Endothelial cell of umbilical vein (primary cell): Measurements from ENCODE around the gene LRRC8D. TPM values are rescaled to one million over a fixed set of nuclear protein-coding genes. Genes with fewer than 3 reads are reported as not detected.

ENCODE experiments used
- BruUV-seq: library from RNA; stranded (reverse); fragments of 400-500 nt; replicated peaks from 2 replicates; lab custom pipeline; 2021; lab: Mats Ljungman, UMichigan
- CTCF ChIA-PET: fragments of 300-600, 350-600 bp; sonication (Branson Sonifier 250); formaldehyde crosslinking; loops from one replicate; lab custom pipeline; 2021; ENCODE audit warnings: antibody characterized with exemption, inconsistent platforms; lab: Charles Lee
- POLR2A ChIA-PET: fragments of 300-600, 350-600 bp; sonication (Branson Sonifier 250); formaldehyde crosslinking; loops from one replicate; lab custom pipeline; 2021; ENCODE audit warnings: antibody characterized with exemption, inconsistent platforms; lab: Charles Lee
- DNase-seq: peaks from one replicate; pipeline ENCODE4 v3.0.0-alpha.2; 2011; ENCODE audit warnings: low read depth, low spot score
- FAIRE-seq: peaks from 2 replicates; lab custom pipeline; 2011; peaks lifted over from hg19 to GRCh38; lab: Jason Lieb, UNC
- H2AFZ ChIP-seq: 2 replicates; pipeline ENCODE4 v1.6.0; 2012; ENCODE audit warnings: low read depth, low read length, control low read depth, inconsistent platforms
- H3K27ac ChIP-seq: 2 replicates; pipeline ENCODE4 v1.5.1; 2011; ENCODE audit warnings: low read depth, mild to moderate bottlenecking, control low read depth, low read length, moderate library complexity; ENCODE audit not compliant: insufficient read depth
- H3K27me3 ChIP-seq, 2 experiments: 2 replicates each; pipeline versions ENCODE4 v1.6.0 to v1.6.1; 2011; ENCODE audit warnings: low read length in 2 of 2, mixed read lengths in 1 of 2; ENCODE audit not compliant: control insufficient read depth in 2 of 2, insufficient read depth in 2 of 2
- H3K36me3 ChIP-seq, 2 experiments: 2 replicates in 1 of 2; 3 replicates in 1 of 2; pipeline ENCODE4 v1.5.1; 2011; ENCODE audit warnings: low read length in 2 of 2, mild to moderate bottlenecking in 1 of 2, moderate library complexity in 1 of 2; ENCODE audit not compliant: control insufficient read depth in 2 of 2, insufficient read depth in 2 of 2; ENCODE audit errors: extremely low read depth in 1 of 2
- H3K4me1 ChIP-seq: 3 replicates; pipeline ENCODE4 v1.5.1; 2011; ENCODE audit warnings: mild to moderate bottlenecking, low read length; ENCODE audit not compliant: control insufficient read depth, insufficient read depth; ENCODE audit errors: extremely low read depth
- H3K4me2 ChIP-seq: 2 replicates; pipeline ENCODE4 v1.6.1; 2011; ENCODE audit warnings: low read length, control low read depth, mixed read lengths; ENCODE audit not compliant: insufficient read depth
- H3K4me3 ChIP-seq, 3 experiments: fragments of 200-600 bp in 1 of 3; sonication (generic), shearing (Covaris generic) in 1 of 3; replicated peaks in 1 of 3; 2 replicates each; pipeline ENCODE4 v1.5.1; 2011 to 2016; ENCODE audit warnings: control low read depth in 3 of 3, low read length in 3 of 3, mild to moderate bottlenecking in 2 of 3, inconsistent platforms in 1 of 3, low read depth in 1 of 3, moderate library complexity in 1 of 3; ENCODE audit not compliant: insufficient read depth in 1 of 3
- H3K79me2 ChIP-seq: 2 replicates; pipeline ENCODE4 v1.6.0; 2012; ENCODE audit warnings: low read length, inconsistent platforms; ENCODE audit not compliant: control insufficient read depth, insufficient read depth
- H3K9ac ChIP-seq: replicated peaks from 2 replicates; pipeline ENCODE3; 2011; ENCODE audit warnings: low read length, control low read depth; ENCODE audit not compliant: insufficient read depth; ENCODE audit errors: extremely low read depth
- H3K9me1 ChIP-seq: replicated peaks from 3 replicates; pipeline ENCODE4 v1.6.0; 2011; ENCODE audit warnings: mild to moderate bottlenecking, low read length; ENCODE audit not compliant: control insufficient read depth, insufficient read depth; ENCODE audit errors: extremely low read depth
- H3K9me3 ChIP-seq: replicated peaks from 2 replicates; pipeline ENCODE4 v1.5.1; 2012; ENCODE audit warnings: low read length, inconsistent platforms; ENCODE audit not compliant: control insufficient read depth, insufficient read depth
- H4K20me1 ChIP-seq: replicated peaks from 2 replicates; pipeline ENCODE3; 2011; ENCODE audit warnings: mild to moderate bottlenecking, low read length; ENCODE audit not compliant: control insufficient read depth, insufficient read depth; ENCODE audit errors: extremely low read depth
- CTCF ChIP-seq, 2 donors: IDR thresholded peaks; 1 replicate in 1 of 2; 2 replicates in 1 of 2; pipeline ENCODE4 v1.5.1; 2011; ENCODE audit warnings: low read length in 2 of 2, mild to moderate bottlenecking in 2 of 2, moderate library complexity in 2 of 2, control low read depth in 1 of 2, inconsistent platforms in 1 of 2, low read depth in 1 of 2; ENCODE audit not compliant: insufficient read depth in 1 of 2; ENCODE audit errors: extremely low read depth in 1 of 2
- EZH2 ChIP-seq: IDR thresholded peaks from 2 replicates; pipeline ENCODE4 v1.6.1; 2012; ENCODE audit warnings: borderline replicate concordance, low read depth, mild to moderate bottlenecking, moderate library complexity, low read length, inconsistent platforms; ENCODE audit not compliant: severe bottlenecking
- FOS ChIP-seq: IDR thresholded peaks from 2 replicates; pipeline ENCODE4 v1.6.1; 2011; ENCODE audit warnings: mild to moderate bottlenecking, low read length, moderate library complexity, borderline replicate concordance; ENCODE audit not compliant: insufficient read depth
- GATA2 ChIP-seq: IDR thresholded peaks from 2 replicates; pipeline ENCODE4 v1.7.0; 2011; ENCODE audit warnings: low read depth, mild to moderate bottlenecking, moderate library complexity, mixed read lengths, low read length; ENCODE audit not compliant: insufficient read length, insufficient read depth
- JUN ChIP-seq: IDR thresholded peaks from 2 replicates; pipeline ENCODE4 v1.6.1; 2011; ENCODE audit warnings: borderline replicate concordance, low read depth; ENCODE audit not compliant: insufficient read length, insufficient read depth
- MYC ChIP-seq: IDR thresholded peaks from one replicate; pipeline ENCODE4 v1.6.1; 2011; ENCODE audit warnings: mild to moderate bottlenecking, low read depth, low read length
- POLR2A ChIP-seq: IDR thresholded peaks from 2 replicates; pipeline ENCODE4 v1.6.1; 2012; ENCODE audit warnings: low read depth, mild to moderate bottlenecking, control low read depth, low read length
- POLR2AphosphoS5 ChIP-seq: IDR thresholded peaks from 2 replicates; pipeline ENCODE4 v1.6.1; 2012; ENCODE audit warnings: low read depth, mild to moderate bottlenecking, control low read depth, low read length, moderate library complexity; ENCODE audit not compliant: insufficient read depth
- dilution Hi-C: fragments of 300-500 bp; cut with MboI; formaldehyde crosslinking; loops from one replicate; pipeline ENCODE4 v1.15.0; 2019; ENCODE audit warnings: low sequenced_read_pairs; ENCODE audit not compliant: extremely low pct_ligation_motif_present
- intact Hi-C: fragments of 100-400 bp; cut with micrococcal nuclease; formaldehyde crosslinking; loops from one replicate; pipeline ENCODE4 v1.10.0; 2022
- polyA plus RNA-seq, 4 experiments: library from polyadenylated mRNA; depleted of rRNA in 3 of 4; stranded (reverse) in 3 of 4; unstranded in 1 of 4; fragments of >200 nt; gene quantifications; 2 replicates each; pipeline versions ENCODE4 v1.2.1 to v1.2.3, GENCODE V29; 2011 to 2012; ENCODE audit warnings: missing spikeins in 1 of 4
- total RNA-seq: library from RNA; stranded (reverse); gene quantifications from 2 replicates; pipeline ENCODE4 v1.2.3, GENCODE V29; 2021
- TF ChIP-seq, protein P1 (sequence below): IDR thresholded peaks from 2 replicates; pipeline ENCODE4 v1.6.1; 2011; ENCODE audit not compliant: insufficient read depth, insufficient read length

The LRRC8D gene
- total and polyA plus RNA-seq, 2 donors (not counting 3 experiments of a cell fraction or from before 2014, with no cell fraction given): 31.9 to 37.7 TPM

GRCh38 chr1:89807503-89807902 lies 13.3 kb upstream of the LRRC8D start:
- TF ChIP-seq, protein P1, sequence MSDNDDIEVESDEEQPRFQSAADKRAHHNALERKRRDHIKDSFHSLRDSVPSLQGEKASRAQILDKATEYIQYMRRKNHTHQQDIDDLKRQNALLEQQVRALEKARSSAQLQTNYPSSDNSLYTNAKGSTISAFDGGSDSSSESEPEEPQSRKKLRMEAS: no peak
- TF ChIP-seq JUN (no peak), FOS (no peak), EZH2 (no peak), POLR2AphosphoS5 (no peak), CTCF (IDR thresholded peaks at IDR 0.05; ENCODE audit: extremely low read depth in 1 of 2, insufficient read depth in 1 of 2, low read depth in 1 of 2, low read length in 2 of 2) (no peak), MYC (no peak), GATA2 (no peak), POLR2A (no peak)
- dilution Hi-C loops (no loop called here), intact Hi-C loops (no loop called here)
- Histone ChIP-seq H3K79me2 (no peaks in the 10 kb centered on the region), H3K4me2 (no peak overlapping the region), H2AFZ (no peak overlapping the region), H3K9ac (no peak overlapping the region), H3K36me3 (no peaks in the 10 kb centered on the region), H3K4me3 (no peak overlapping the region), H3K27me3 (peaks cover 0 to 2% of the 10 kb centered on the region in 2 experiments), H3K9me3 (no peaks in the 10 kb centered on the region), H3K4me1 (no peaks in the 10 kb centered on the region), H4K20me1 (no peaks in the 10 kb centered on the region), H3K27ac (no peak overlapping the region), H3K9me1 (no peaks in the 10 kb centered on the region)
- POLR2A ChIA-PET: no interaction called here
- BruUV-seq: no TSS peak
- CTCF ChIA-PET: interaction anchor here (0.8 to 1.5 kb wide), 3 partner anchors 11 to 178 kb away, joined by 3 to 4 read pairs (median 3); no protein-coding TSS in a partner anchor
- no peak for DNase-seq
- FAIRE-seq: no peak
